HG03280 (cell line): ENCODE results near the gene PIR.

Source experiments
- ATAC-seq: cut with Tn5 transposase; IDR thresholded peaks from one replicate; pipeline ENCODE4 v1.9.1; 2021; ENCODE audit warnings: mild to moderate bottlenecking, moderate library complexity; ENCODE audit not compliant: unreplicated experiment

PIR gene

DNA sequence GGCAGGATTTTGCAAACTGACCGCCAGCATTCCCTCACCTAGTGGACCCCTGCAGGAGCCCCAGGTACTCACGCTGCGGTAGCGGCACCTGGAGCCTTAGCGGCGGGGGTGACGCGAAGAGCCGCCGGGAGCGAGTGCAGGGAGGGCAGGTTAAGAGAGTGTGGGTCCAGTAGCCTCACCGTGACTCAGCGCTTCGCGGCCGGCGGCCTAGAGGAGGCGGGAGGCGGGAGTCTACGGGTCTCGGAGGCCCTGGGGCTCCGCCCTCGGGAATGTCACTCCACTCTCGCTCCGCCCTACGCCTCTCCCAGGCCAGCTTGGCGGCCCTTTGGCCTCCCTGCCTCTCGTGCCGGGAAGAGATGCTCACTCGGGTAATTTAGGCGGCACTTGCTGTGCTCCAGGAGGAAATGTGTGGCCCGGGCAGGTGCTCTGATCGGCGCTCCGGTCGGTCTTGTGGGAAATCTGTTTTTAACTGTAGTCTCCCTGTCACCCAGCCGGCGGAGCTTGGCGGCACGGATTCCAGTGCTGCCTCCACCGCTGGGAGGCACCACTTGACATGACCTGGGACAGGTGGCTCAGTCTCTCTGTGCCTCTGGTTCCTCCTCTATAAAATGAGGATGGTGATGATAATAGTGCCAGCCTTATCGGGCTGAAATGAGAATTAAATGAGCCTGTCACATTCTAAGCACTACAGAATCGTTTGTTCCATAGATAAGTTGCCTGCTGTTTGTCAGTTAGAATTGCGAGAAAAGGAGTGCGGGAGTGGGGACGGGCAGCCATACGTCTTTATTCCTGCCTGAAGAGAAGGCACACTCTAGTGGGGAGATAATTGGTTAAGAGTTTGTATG is at the start of gene PIR:
PIR (minus strand) TSS at position 216 of the 845 bp plus-strand sequence. CDS start 2,076 bp downstream, outside the sequence.
- peak; percentile 97 for ATAC-seq

DNA sequence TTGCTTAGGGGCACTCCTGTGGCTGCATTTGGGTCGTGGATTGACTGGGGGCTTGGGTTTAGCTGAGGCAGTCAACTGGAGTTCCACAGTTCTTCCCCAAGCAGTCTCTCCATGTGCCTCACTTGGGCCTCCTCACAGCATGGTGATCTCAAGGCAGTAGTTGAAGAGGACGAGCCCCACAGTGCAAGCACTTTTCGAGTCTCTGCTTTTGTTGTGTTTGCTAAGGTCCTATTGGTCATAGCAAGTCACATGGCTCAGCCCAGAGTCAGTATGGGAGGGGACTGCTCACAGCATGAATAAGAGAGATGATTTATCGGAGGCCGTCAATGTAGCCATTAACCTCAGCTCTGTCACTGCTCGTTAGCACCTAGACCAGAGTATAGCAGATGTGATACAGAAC is 37.2 kb upstream of the PIR start:
- ATAC-seq, result no peak

DNA sequence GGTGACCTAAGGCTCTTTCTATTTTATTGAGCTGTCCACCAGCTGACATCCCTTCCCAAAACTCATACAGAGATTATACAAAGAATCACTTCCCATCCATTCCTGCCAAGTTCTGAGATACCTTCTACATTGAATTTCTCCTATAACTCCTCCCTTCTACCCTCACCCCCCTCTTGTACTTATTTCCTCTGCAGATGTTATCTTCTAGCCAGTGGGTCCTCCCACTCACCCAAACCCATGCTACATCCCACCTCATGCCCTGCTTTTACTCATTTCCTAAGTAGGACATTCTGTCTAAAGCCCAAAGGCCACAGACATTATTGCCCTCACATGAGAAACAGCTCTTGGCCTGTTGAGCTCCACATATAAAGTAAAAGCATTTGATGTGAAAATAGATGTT is 36.0 kb upstream of the PIR start:
- ATAC-seq, result no peak

DNA sequence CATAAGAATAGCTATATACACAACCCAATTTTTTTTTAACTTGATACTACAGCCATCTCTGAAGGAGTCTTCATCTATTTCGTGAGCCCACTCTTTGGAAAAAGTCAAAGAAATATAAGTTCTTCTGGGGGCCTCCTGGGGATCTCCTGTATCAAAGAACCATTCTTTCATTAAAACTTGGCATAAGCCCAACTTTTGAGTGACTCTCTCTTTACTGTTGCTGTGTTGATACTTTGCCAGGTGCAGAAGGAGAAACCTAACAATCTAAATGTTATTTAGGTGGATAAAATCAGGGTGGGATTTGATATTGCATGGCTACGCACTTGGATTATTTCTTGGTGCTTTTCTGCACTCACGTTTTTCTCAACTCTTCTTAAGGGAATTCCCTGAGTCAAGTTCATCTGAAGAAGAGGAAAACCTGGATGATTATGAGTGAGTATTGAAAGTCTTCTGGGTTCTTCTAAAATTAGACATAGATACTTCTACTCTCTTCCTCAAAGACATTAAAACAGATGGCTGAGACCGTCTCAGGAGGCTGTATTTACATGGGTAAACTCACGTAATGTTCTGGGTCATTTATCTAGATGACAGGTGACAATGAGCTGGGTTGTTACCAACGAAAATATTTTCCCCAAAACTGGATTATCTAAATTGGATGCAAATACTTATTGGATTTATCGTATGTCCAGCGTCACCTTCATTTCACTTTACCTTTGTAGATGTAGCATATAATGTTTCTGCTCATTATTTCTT is 32.7 kb upstream of the PIR start:
- ATAC-seq, result no peak

DNA sequence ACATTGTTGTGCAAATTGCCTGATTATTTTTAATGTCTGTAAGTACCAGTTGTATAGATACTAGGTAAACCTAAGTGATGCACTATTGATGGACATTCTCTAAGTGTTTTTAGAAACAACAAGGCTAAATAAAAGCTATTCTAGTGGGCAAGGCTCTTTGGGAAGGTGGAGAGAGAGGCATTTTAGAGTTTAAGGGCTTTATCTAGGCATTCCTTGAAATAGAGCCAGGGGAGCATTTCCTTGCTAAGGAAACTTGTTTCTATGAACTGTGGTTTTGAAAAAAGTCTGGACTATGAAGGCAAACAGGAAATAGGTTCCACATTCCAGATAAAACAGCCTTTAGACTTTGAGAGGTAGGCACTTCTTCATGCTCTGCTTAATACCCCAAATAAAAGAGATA is 31.3 kb upstream of the PIR start:
- no peak for ATAC-seq

DNA sequence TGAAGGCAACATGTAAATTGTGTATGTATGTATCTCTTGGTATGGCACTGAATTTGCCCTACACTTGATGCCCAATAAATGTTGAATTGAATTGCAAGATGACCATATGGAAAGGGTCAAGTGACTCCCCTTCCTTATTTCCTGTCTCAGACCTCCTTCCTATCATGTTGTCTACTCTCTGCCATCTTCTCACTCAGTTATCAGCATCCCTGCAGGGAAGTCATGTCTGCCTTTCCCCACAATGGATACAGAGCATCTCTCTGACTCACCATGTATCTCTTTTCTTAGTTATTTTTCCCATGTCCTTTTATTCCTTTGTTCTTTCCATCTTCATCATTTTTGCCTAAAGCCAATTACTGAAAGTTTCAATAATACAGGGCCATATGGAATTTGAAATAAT is 30.0 kb upstream of the PIR start:
- no peak for ATAC-seq

DNA sequence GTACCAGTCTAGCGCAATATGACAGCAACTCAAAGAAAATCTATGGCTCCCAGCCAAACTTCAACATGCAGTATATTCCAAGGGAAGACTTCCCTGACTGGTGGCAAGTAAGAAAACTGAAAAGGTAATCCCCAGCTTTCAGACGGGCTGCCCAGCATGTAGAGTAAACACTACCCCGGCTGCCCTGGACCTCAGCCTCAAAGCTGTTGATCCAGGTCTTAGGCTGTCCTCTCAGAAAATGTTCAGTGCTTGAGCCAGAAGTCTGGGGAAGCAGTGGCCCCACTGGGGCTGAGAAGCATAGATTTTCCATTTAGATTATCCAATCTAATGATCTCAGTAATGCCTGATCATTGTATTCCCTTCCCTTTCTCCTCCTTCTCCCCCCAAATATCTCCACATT is 29.3 kb upstream of the PIR start:
- ATAC-seq, result no peak

DNA sequence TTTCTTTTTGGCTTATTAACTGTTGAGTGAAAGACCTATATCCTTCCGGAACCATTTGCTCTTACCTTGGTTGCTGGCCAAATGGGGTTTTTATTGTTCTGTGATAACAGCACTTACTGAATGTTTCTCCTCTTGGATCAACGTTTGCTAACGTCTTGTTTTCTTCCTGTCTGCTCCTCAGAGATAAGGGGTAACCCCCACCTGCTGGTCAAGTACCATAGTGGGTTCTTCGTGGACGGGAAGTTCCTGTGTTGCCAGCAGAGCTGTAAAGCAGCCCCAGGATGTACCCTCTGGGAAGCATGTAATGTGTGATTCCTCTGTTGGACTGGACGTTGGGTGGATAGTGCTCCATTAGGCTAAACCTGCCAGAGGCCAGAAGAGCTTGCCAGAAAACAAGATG is 22.8 kb upstream of the PIR start:
- ATAC-seq, result no peak

DNA sequence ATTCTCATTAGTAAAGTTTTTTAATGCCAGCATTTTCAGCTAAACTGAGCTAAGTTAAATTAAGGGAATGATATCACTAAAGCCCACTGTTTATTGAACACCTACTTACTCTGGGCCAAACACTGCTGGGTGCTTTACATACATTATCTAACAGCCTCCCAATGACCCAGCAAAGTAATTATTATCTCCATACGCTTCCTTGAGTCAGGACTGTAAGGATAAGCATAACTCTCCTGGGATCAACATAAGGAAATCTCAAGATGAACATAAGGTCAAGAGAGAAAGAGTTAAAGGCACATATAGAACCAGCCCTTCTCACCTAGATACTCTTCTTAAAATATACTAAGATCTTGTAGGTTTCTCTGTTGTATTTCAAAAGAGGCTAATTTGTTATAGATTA is 21.1 kb upstream of the PIR start:
- no peak for ATAC-seq

DNA sequence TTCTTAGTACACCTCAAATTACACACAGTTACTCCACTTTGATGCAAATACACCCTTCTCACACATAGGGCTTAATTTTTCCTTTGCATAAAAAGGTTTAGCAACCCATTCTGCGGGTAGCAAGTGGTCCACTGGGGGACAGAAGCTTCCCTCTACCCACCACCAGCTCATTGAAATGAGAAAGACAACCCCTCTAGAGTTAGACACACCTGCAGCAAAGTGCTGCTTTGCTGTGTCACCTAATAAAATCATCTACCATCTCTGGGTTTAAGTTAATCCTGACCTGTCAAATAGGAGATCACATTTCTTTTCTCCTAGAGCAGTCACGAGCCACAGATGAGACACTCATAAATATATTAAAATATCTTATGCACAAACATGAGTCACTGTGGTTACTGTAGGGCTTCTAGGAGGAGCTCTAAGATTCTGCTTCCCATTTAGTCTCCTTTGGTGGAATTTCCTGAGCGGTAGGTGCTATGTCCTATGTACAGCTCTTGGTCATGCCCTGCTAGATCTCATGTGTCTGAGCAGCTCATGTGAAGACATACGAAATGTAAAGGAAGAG is 19.4 kb upstream of the PIR start:
- no peak for ATAC-seq

DNA sequence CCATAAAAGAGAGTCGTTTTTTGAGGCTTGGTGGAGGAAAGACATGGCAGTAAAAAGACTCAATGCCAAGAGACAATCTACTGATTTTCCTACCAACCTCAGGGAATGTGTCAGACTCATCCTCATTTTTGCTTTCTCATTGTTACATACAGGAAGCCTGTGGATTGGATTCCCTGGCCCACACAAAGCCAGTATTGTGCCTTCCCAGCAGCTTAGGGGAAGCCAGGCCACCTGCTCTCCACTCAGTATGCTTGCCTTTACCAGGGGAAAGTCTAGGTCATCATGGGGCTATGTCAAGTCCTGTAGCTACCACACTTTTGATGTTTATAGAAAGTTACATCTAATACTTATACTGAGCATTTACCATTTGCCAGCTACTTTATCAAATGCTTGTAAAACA is 18.4 kb upstream of the PIR start:
- ATAC-seq, result no peak

DNA sequence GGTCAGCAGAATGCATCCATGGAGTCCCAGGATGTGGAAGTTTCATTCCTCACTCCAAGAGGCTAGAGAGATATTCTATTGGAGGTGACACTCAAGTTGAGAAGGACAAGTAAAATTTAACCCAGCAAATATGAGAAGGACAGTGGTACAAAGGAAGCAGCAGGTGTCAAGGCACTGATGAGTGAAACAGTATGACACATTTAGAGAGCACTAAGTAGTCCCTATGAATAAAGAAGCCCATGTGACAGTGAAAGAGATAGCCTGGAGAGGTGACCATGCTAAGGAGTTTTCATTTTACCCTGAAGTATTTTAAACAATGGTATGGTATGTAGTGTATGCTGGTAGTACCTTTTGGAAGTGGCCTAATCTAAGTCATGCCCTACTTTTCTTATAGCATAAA is 16.7 kb upstream of the PIR start:
- no peak for ATAC-seq

DNA sequence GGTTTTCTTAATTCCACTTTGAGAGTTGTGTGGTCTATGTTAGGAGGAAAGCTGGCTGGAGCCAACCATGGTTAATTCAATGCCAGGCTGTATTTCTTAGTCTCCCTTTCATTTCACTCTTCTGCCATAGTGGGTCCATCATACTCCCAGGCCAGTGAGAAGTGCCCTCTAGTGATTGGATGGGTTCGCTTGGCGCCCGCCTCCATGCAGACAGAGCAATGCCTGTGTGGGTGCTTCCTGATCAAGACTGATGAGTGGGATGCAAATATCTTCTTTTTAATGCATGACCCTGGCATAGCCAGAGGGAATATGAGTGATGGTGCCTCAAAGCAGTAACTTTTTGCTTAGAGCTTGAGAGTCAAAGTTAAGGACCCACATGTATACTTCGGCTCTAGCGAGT is 13.9 kb upstream of the PIR start:
- no peak for ATAC-seq

DNA sequence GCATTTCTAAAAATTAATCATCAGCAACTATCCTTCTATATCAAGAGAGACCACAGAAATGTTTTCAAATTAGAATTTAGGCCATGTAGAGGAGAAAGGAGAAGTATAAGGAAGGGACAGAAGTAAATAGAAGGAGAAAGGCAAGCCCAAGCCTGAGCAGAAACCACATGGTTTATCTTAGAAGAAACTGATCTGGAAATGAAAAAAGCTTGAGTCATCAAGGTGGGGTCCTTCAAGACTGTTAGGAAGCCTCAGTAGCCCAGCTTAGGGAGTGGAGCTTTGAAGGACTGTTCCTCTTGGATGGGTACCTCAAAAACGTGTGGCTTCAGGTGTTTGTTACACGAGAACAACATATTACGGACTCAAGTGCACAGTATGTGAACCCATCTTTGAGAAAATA is 12.0 kb upstream of the PIR start:
- ATAC-seq, result no peak

DNA sequence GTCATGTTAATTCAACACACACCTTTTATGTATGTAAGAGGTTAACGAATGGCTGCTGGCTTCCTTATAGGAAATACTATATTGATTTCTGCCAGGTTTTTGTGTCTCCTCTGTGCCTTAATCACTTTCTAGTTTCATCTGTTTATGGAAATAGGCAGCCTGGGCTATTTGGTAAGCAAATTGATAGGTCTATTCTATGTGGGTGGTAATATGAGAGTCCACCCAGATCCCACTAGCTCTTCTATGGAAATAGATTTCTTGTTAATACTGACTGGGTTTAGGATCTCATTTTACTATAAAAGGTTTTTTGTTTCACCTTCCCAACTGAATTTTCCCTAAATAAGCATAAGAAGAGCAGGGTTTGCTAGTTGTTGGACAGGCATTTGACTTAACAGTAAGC is 11.5 kb upstream of the PIR start:
- ATAC-seq, result no peak

DNA sequence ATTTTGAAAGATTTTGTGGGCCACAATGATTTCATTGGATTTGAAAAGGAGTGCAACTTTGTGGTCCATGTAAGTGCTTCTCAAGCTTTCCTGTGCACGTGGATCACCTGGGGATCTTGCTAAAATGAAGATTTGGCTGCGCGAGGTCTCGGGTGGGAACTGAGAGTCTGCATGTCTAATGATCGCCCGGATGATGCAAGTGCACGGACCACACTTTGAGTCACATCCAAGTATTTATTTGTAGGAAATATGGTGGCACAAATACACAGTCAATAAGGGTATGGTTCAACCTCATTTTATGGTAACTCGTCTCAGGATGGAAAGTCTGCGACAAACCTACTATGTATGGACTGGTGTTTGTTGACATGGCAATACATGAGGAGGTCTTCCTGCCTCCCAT is 8.4 kb upstream of the PIR start:
- ATAC-seq, result no peak

DNA sequence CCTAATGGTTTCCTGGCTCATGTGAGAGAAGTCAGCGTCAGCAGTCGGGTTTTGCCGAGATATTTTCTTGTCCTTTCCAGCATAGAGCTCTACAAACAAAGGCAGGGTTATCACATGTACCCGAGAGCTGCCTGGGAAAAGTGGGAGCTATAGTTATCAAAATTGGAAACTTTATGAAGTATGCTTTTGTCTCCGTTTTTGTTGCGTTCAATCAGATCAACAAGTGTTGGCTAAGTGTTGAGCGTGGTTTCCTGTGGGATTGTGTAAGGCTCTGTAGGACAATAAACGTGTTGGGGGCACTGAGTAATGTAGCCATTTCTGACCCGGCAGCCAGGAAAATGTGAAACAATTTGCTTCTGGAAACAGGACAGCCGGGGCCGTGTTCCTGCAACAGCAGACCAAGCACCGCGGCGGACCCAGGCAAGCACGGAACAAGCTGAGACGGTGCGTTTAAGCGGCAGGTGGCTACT is 7.4 kb upstream of the PIR start, which contains the start of gene BMX:
BMX (plus strand) TSS at position 311 of the 470 bp plus-strand sequence. CDS start 7,547 bp downstream, outside the sequence.
- no peak for ATAC-seq

DNA sequence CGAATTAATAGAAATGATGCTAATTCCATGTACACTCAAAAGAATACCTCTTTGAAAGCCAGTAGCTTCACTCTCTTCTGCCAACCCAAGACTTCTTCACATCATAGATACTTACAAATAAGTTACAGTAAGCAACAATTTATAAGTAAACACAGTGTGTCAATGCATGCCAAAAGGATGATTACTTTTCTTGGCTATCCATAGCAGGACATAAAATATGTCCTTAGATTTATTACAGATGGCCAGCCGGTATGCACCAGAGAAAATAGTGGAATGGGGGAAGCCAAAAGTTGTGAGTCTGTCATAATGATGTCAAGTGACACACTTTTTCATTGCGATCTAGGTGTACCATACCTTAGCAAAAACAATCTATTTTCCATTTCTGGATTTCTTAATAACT is 6.8 kb upstream of the PIR start:
- no peak for ATAC-seq

DNA sequence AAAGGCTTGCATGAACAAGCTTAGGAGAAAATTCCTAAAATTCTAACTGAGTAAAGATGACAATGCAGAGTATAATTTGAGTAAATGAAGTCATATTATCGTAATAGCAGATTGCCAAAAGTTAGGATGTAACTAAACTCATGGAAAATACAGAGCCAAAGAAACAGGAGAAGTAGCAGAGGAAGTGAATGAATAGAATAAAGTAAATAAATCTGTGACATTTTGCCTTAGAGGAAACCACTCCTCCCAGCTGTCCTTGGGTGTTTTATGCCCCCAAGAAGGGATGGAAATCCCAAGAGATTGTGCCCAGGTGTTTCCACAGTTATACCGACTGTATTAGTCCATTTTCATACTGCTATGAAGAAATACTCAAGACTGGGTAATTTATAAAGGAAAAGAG is 5.6 kb upstream of the PIR start:
- ATAC-seq, result no peak

DNA sequence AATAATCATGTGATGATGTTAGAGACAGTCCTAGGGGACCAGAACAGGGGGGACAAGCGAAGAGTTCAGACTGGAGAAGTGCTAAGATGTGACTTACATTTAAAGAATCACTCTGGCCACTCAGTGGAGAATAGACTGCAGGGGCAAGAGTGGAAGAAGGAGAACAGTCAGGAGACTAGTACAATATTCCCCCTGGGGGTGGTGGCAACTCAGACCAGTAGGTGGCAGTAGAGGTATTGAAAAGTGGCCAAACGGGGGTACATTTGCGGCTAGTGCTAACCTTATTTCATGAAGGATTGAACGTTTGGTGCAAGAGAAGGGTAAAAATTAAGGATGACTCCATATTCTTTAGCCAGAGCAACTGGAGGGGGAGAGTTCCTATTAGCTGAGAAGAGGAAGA is 4.7 kb upstream of the PIR start:
- no peak for ATAC-seq

DNA sequence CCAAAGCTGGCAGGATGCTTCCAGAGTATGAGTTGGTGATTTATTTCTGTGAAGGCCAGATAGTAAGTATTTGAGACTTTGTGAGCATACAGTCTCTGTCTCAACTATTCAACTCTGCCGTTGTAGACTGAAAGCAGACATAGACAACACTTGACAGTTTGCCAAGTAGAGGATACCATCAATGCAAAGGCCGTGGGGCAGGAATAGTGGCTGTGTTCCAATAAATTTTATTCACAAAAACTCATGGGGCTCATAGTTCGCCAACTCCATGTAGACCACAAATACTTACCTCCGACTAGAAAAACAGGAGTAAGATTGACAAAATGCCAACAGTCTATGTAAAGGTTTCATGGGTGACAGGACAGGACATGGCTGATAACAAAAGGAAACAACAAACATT is 3.7 kb upstream of the PIR start:
- no peak for ATAC-seq

DNA sequence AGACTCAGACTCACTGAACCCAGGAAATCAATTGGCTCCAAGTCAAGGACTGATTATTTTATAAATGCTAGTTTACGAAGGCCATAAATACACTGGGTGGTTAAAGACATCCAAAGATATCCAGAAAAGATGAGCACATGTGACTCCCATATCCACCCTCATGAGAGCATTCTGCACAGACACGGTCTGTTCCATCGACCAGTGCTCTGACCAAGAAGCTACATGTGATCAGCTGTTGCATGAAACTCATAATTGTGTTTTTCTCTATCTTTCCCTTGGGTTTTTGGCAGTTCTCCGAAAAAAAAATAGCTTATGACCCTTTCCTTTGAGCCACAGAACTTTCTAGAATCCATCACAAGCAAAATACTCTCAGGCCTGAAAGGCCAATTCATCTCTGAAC is 2.7 kb upstream of the PIR start:
- no peak for ATAC-seq
